NCI-H510A (cell line): ENCODE measurements around the gene MARK3.

Experiments used
- DNase-seq: peaks from one replicate; lab custom pipeline; 2025; lab: John Stamatoyannopoulos, UW

Gene MARK3

GRCh38 chr14:103550451-103551337 is 165.5 kb downstream of the MARK3 start:
- peak; percentile 83 for DNase-seq

- no peak for DNase-seq
These were observed 166.1 kb downstream of the MARK3 start for GRCh38 chr14:103551338-103551762.

DNA sequence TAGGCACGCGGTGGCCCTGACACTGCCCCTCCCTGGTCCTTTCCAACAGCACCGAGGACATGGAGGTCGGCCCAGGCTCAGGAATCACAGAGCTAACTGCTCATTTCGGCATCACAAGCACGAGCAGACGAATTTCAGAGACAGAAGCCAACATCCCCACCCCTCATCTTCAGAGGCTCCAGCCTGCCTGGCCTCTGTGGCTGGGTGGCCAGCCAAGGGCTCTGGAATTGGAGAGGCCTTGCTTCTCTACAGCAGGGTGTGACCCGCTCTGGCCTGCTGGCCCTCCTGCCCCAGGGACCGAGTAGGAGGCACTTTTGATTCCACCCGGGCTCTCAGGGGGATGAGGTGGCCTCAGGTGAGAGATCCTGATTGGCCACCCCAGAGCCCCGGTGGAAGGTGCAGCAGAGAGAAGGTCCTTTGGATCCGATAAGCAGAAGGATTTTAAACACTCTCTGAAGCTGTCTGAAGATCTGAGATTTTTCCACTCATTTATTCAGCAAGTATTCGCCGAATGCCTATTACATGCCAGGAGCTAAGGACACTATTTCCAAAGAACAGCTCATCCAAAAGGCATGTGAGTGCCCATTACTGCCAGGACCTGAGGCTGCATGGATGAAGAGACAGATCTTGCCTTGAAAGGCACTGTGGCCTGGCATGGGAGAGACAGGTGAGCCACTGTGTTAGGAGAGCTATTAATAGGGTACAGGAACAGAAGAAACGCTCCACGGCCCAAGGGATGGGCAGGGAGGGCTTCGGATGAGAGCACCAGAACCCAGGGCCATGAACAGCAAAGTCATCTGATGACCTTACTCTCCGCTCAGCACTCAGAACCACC is 167.0 kb downstream of the MARK3 start:
- DNase-seq: no peak

DNA sequence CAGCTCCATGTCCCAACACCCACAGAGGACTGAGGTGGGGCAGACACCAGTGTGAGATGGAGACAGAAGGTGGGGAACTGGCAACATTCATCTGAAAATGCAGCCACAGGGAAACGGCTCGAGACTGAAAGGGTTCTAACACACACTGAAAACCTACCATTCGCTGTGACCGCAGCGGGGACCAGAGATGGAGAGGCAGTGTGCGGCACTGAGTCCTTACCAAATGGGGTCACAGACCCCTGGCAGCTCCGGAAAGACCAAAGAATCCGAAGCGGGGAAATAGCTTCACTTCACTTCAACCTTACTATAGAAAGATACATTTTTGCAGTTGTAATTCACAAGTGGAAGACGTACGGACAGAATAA is 167.6 kb downstream of the MARK3 start:
- DNase-seq: no peak
